SK-N-SH (cell line): Measurements from ENCODE around the gene MGAT4B. TPM values are rescaled to one million over a fixed set of nuclear protein-coding genes. Genes with fewer than 3 reads are reported as not detected.

ENCODE experiments used
- CTCF ChIA-PET: fragments of 300-600, 350-600 bp; formaldehyde crosslinking; extraction: SDS; loops from one replicate; lab custom pipeline; 2021; lab: Yijun Ruan, JAX
- POLR2A ChIA-PET: fragments of 350-600 bp; sonication (Branson Sonifier 250); formaldehyde crosslinking; extraction: SDS; loops from one replicate; lab custom pipeline; 2020; ENCODE audit warnings: antibody characterized with exemption, inconsistent platforms; lab: Yijun Ruan, JAX
- DNase-seq: peaks from one replicate; pipeline ENCODE4 v3.0.0; 2012
- H2AFZ ChIP-seq: fragments of 200-600 bp; sonication (generic); 2 replicates; pipeline ENCODE4 v1.8.1; 2016; ENCODE audit warnings: antibody characterized with exemption, mild to moderate bottlenecking, low read depth
- H3F3A ChIP-seq: fragments of 200-600 bp; sonication (generic); replicated peaks from 2 replicates; pipeline ENCODE3; 2016; ENCODE audit warnings: antibody characterized with exemption, mild to moderate bottlenecking; ENCODE audit not compliant: insufficient read depth
- H3K27ac ChIP-seq, 2 experiments: fragments of 200-500 bp in 1 of 2; fragments of 200-600 bp in 1 of 2; sonication (Bioruptor generic) in 1 of 2; sonication (generic), shearing (Covaris generic) in 1 of 2; 2 replicates each; pipeline versions ENCODE4 v1.5.1 to v1.6.1; 2014 to 2016; ENCODE audit warnings: low read depth in 2 of 2, inconsistent platforms in 1 of 2, low read length in 1 of 2, mild to moderate bottlenecking in 1 of 2, mixed read lengths in 1 of 2
- H3K27me3 ChIP-seq: fragments of 200-600 bp; sonication (generic), shearing (Covaris generic); 2 replicates; pipeline ENCODE4 v1.6.1; 2016; ENCODE audit warnings: mixed run types; ENCODE audit not compliant: insufficient read depth
- H3K36me3 ChIP-seq, 2 experiments: fragments of 200-500 bp in 1 of 2; fragments of 200-600 bp in 1 of 2; sonication (Bioruptor generic) in 1 of 2; sonication (generic) in 1 of 2; replicated peaks in 1 of 2; 2 replicates each; pipeline versions ENCODE3 to v1.5.1; 2014 to 2016; ENCODE audit warnings: low read length in 1 of 2, mild to moderate bottlenecking in 1 of 2; ENCODE audit not compliant: insufficient read depth in 2 of 2, control insufficient read depth in 1 of 2
- H3K4me1 ChIP-seq, 2 experiments: fragments of 200-500 bp in 1 of 2; fragments of 200-600 bp in 1 of 2; sonication (Bioruptor generic) in 1 of 2; sonication (generic), shearing (Covaris generic) in 1 of 2; 2 replicates each; pipeline versions ENCODE4 v1.5.1 to v1.6.1; 2014 to 2016; ENCODE audit warnings: low read depth in 1 of 2, low read length in 1 of 2, mixed run types in 1 of 2; ENCODE audit not compliant: insufficient read depth in 2 of 2, control insufficient read depth in 1 of 2
- H3K4me2 ChIP-seq: fragments of 200-600 bp; sonication (generic), shearing (Covaris generic); 2 replicates; pipeline ENCODE4 v1.6.1; 2017; ENCODE audit warnings: mixed run types
- H3K4me3 ChIP-seq, 2 experiments: fragments of 200-500 bp in 1 of 2; fragments of 200-600 bp in 1 of 2; sonication (Bioruptor generic) in 1 of 2; sonication (generic), shearing (Covaris generic) in 1 of 2; 2 replicates each; pipeline versions ENCODE4 v1.5.1 to v1.8.1; 2014 to 2016; ENCODE audit warnings: low read depth in 2 of 2, inconsistent platforms in 1 of 2, low read length in 1 of 2, mild to moderate bottlenecking in 1 of 2, mixed read lengths in 1 of 2, moderate library complexity in 1 of 2
- H3K79me2 ChIP-seq: fragments of 200-600 bp; sonication (generic); 2 replicates; pipeline ENCODE4 v1.8.1; 2017; ENCODE audit warnings: mild to moderate bottlenecking; ENCODE audit not compliant: insufficient read depth
- H3K9ac ChIP-seq: fragments of 200-600 bp; sonication (generic); 2 replicates; pipeline ENCODE4 v1.6.1; 2017; ENCODE audit warnings: mixed run types
- H3K9me2 ChIP-seq: fragments of 200-600 bp; sonication (generic); 2 replicates; pipeline ENCODE4 v1.6.1; 2017; ENCODE audit warnings: mixed run types
- H3K9me3 ChIP-seq: fragments of 200-600 bp; sonication (generic); 2 replicates; pipeline ENCODE4 v1.6.1; 2017; ENCODE audit warnings: mixed run types, mild to moderate bottlenecking, moderate library complexity
- H4K20me1 ChIP-seq: fragments of 200-600 bp; sonication (generic); 2 replicates; pipeline ENCODE4 v1.6.1; 2017; ENCODE audit warnings: mild to moderate bottlenecking, mixed run types; ENCODE audit not compliant: insufficient read depth
- CHD2 ChIP-seq: fragments of 150-350 bp; IDR thresholded peaks from 2 replicates; pipeline ENCODE4 v1.6.1; 2018; ENCODE audit warnings: low read length; ENCODE audit not compliant: partially characterized antibody
- ELF1 ChIP-seq: IDR thresholded peaks from 2 replicates; pipeline ENCODE4 v1.4.0; 2012
- FOSL2 ChIP-seq: IDR thresholded peaks from 2 replicates; pipeline ENCODE4 v1.4.0; 2012; ENCODE audit warnings: low read depth, mild to moderate bottlenecking, moderate library complexity, borderline replicate concordance
- FOXM1 ChIP-seq: IDR thresholded peaks from 2 replicates; pipeline ENCODE4 v1.4.0; 2012; ENCODE audit warnings: low read depth, mild to moderate bottlenecking
- JUND ChIP-seq: IDR thresholded peaks from 2 replicates; pipeline ENCODE4 v1.4.0; 2012
- MXI1 ChIP-seq: IDR thresholded peaks from 2 replicates; pipeline ENCODE4 v1.6.1; 2012; ENCODE audit warnings: mild to moderate bottlenecking, low read depth, low read length, improper control_type of control experiment
- NFIC ChIP-seq: IDR thresholded peaks from 2 replicates; pipeline ENCODE4 v1.4.0; 2012; ENCODE audit warnings: borderline replicate concordance
- POLR2AphosphoS5 ChIP-seq: IDR thresholded peaks from 2 replicates; pipeline ENCODE4 v1.6.1; 2012; ENCODE audit warnings: low read depth, low read length
- RAD21 ChIP-seq: IDR thresholded peaks from 2 replicates; pipeline ENCODE4 v1.6.1; 2012; ENCODE audit warnings: mild to moderate bottlenecking, low read length
- RCOR1 ChIP-seq: fragments of 150-350 bp; IDR thresholded peaks from 2 replicates; pipeline ENCODE4 v1.6.1; 2017; ENCODE audit warnings: antibody characterized with exemption, low read length
- RFX5 ChIP-seq: IDR thresholded peaks from 2 replicates; pipeline ENCODE4 v1.6.1; 2012; ENCODE audit warnings: mild to moderate bottlenecking, improper control_type of control experiment, low read length
- RXRA ChIP-seq: IDR thresholded peaks from 2 replicates; pipeline ENCODE4 v1.4.0; 2012; ENCODE audit warnings: low read depth, mild to moderate bottlenecking, borderline replicate concordance
- SIN3A ChIP-seq: IDR thresholded peaks from 2 replicates; pipeline ENCODE4 v1.6.1; 2012; ENCODE audit warnings: low read depth, mild to moderate bottlenecking, low read length, moderate library complexity, borderline replicate concordance
- TCF12 ChIP-seq: IDR thresholded peaks from 2 replicates; pipeline ENCODE4 v1.4.0; 2012
- WGBS: methylation state at CpG from one replicate; pipeline ENCODE4 v1.1.6; 2017; ENCODE audit warnings: low lambda C conversion rate; 5-methylcytosine and 5-hydroxymethylcytosine counted together
- polyA plus RNA-seq, 3 experiments: library from polyadenylated mRNA; depleted of rRNA; stranded (reverse); fragments of >200 nt; gene quantifications; 2 replicates each; pipeline ENCODE4 v1.2.3, GENCODE V29; 2012
- TF ChIP-seq, protein P1 (sequence below): IDR thresholded peaks from 2 replicates; pipeline ENCODE4 v1.4.0; 2012; ENCODE audit warnings: low read depth, borderline replicate concordance

MGAT4B gene
- polyA plus RNA-seq, 1 of the 3 experiments (the other 2 are of a cell fraction) = 190 TPM

DNA sequence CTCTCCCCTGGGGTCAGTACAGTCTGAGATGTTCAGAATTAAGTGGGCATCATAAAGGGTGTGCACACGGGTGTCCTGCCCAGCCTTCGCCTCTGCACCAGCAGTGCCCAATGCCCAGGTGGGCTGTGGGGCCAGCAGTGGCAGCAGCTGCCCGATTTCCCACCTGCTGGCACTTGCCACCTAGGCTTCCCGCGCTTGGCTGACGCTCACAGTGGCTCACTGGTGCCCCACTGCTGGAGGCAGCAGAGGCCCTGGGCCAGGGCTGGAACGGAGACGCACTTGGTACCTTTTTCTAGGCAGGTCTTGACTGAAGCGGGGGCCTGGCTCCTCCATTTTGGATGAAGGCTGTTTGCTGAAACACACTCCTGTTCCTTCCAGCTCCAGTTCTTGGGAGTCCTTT, 35.0 kb upstream of the MGAT4B start:
- no peaks in the 10 kb centered on the region for H3K79me2 ChIP-seq
- H3F3A ChIP-seq = peaks cover 22% of the 10 kb centered on the region
- no peak overlapping the region for H3K4me3 ChIP-seq
- H3K4me1 ChIP-seq = no peaks in the 10 kb centered on the region; a peak in 1 of 4 replicates
- no peak overlapping the region for H3K27ac ChIP-seq
- WGBS = 84% methylated on average over 6 of the region's 9 CpGs
- CTCF ChIA-PET = no interaction called here
- H2AFZ ChIP-seq = no peak overlapping the region
- H3K27me3 ChIP-seq = no peaks in the 10 kb centered on the region
- H3K9me3 ChIP-seq = 0 out of 2 replicates have a peak, but pooled peaks cover 6% of the 10 kb centered on the region
- POLR2A ChIA-PET = interaction anchor here (0.6 to 1.3 kb wide), 2 partner anchors 9 to 20 kb away, joined by 3 to 4 read pairs; no protein-coding TSS in a partner anchor
- TF ChIP-seq FOXM1 (no peak), FOSL2 (no peak), NFIC (no peak), TCF12 (no peak), POLR2AphosphoS5 (no peak), MXI1 (no peak)
- TF ChIP-seq, protein P1, sequence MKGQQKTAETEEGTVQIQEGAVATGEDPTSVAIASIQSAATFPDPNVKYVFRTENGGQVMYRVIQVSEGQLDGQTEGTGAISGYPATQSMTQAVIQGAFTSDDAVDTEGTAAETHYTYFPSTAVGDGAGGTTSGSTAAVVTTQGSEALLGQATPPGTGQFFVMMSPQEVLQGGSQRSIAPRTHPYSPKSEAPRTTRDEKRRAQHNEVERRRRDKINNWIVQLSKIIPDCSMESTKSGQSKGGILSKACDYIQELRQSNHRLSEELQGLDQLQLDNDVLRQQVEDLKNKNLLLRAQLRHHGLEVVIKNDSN = no peak
- no peak for DNase-seq
- H3K9me2 ChIP-seq = no peaks in the 10 kb centered on the region
- H3K9ac ChIP-seq = no peak overlapping the region
- H3K36me3 ChIP-seq = peaks cover 18 to 36% of the 10 kb centered on the region in 2 experiments
- no peak overlapping the region for H3K4me2 ChIP-seq
- peaks cover 6% of the 10 kb centered on the region; the same call in 1 of the 2 replicates for H4K20me1 ChIP-seq

DNA sequence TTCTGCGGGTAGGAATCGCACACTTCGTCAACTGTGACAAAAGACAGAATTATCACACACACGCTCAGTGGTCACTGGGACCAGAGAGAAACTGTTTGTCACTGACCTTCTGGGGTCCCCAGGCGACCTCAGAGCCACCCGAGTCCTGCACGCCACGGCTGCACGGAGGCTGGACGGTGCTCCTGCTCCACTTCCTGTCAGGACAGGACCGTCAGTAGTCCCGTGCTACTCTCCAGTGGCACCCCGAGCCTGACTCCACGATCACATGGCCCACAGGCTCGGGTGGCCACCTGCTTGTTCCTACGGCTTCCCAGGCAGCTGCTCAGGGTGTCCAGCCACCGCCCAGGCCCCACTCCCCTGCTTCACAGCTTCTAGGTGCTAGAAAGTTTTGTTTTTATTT, 34.1 kb upstream of the MGAT4B start:
- no peak for TF ChIP-seq SIN3A
- no peak for TF ChIP-seq RAD21
- TF ChIP-seq POLR2AphosphoS5 = no peak
- no peak for TF ChIP-seq CHD2
- TF ChIP-seq RCOR1 = no peak
- TF ChIP-seq JUND = no peak
- TF ChIP-seq, protein P1 = no peak
- no peak for TF ChIP-seq MXI1
- no peak for TF ChIP-seq RXRA
- no peak for TF ChIP-seq RFX5
- no peak for TF ChIP-seq ELF1
- no peak for TF ChIP-seq TCF12
- TF ChIP-seq, all 33 proteins: peak for 0
- Histone ChIP-seq H3K4me1 (no peaks in the 10 kb centered on the region; a peak in 1 of 4 replicates), H3K79me2 (no peaks in the 10 kb centered on the region), H3K27me3 (no peaks in the 10 kb centered on the region), H3K9me2 (no peaks in the 10 kb centered on the region), H3K4me3 (no peak overlapping the region), H3K27ac (no peak overlapping the region), H3F3A (peaks cover 30% of the 10 kb centered on the region), H2AFZ (no peak overlapping the region), H3K9me3 (0 out of 2 replicates have a peak, but pooled peaks cover 6% of the 10 kb centered on the region), H4K20me1 (peaks cover 14% of the 10 kb centered on the region; the same call in 1 of the 2 replicates), H3K9ac (no peak overlapping the region), H3K36me3 (peaks cover 23 to 36% of the 10 kb centered on the region in 2 experiments), H3K4me2 (no peak overlapping the region)
- CTCF ChIA-PET = no interaction called here
- POLR2A ChIA-PET = interaction anchor here (1.3 kb wide), 1 partner anchor 8 kb away, joined by 4 read pairs; no protein-coding TSS in a partner anchor
- 85% methylated on average over 15 of the region's 17 CpGs for WGBS
- DNase-seq = no peak
